NCI-H345 (cell line): ENCODE results near the gene KLHL21.
"Not testable (repeated sequence)": the region's sequence is repeated elsewhere in the genome, so short reads cannot be mapped to it uniquely, and the experiment has no call there.

Experiments used
- DNase-seq: peaks from one replicate; lab custom pipeline; 2025; lab: John Stamatoyannopoulos, UW

KLHL21 gene

GRCh38 chr1:6624710-6625583 is 22.3 kb upstream of the KLHL21 start, which contains the start of gene THAP3:
TSS of gene THAP3 (plus strand) at chr1:6624868. CDS start at chr1:6625219, 351 bp downstream.
- DNase-seq, result peak; percentile 85

GRCh38 chr1:6623269-6623965 is 20.7 kb upstream of the KLHL21 start:
- no peak for DNase-seq

- no peak for DNase-seq
Observed at GRCh38 chr1:6622396-6623152, 19.9 kb upstream of the KLHL21 start.

DNA sequence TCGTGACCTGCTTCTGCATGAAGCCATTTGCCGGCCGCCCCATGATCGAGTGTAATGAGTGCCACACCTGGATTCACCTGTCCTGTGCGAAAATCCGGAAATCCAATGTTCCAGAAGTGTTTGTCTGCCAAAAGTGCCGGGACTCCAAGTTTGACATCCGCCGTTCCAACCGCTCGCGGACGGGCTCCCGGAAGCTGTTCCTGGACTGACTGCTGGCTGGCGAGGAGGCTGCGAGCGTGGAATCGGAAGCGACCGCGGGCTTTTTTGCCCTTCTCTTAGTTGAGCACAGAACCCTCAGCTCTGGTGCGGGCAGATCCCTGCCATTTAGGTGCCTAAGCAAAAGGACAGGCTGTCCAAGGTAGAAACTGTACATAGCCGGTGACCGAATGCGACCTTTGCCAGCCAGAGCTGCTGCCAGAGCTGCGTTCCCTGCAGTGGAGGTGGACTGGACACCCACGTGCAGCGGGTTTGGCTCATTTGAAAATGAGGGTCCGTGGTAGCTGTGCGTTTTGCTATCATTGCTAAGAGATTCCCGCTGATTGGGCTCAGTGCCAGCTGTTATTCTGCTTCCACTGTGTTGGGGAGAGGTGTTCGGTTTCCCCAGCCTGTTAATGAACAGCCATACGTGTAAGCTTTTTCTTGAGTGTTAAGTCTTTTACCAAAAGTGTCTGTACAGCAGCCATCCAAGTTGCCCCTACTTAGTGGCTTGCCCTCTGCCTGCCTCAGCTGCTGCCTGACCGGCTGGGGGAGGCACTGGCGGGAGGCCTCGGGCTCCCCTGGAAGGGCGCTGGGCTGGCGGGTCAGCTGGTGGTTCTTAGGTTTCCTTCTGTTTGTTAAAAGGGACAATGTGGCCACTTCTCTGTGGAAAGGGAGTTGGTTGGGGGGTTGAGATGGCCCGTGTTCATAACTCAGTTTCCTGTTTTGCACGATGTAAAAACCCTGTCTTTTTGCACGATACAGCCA is 19.0 kb upstream of the KLHL21 start:
- DNase-seq, result no peak

- DNase-seq, result no peak
Observed at GRCh38 chr1:6619045-6619444, 16.4 kb upstream of the KLHL21 start.

- no peak for DNase-seq
Observed at GRCh38 chr1:6614929-6615785, 12.5 kb upstream of the KLHL21 start.

- peak; percentile 44 for DNase-seq
Observed at GRCh38 chr1:6614019-6614928, 11.6 kb upstream of the KLHL21 start.

- DNase-seq, result peak; percentile 99
Observed at GRCh38 chr1:6613361-6614018, 10.8 kb upstream of the KLHL21 start, which contains the start of gene PHF13. TSS of gene PHF13 (plus strand) at chr1:6613731. CDS start at chr1:6614067, 336 bp downstream.

GRCh38 chr1:6612641-6613360 is 10.1 kb upstream of the KLHL21 start:
- DNase-seq, result peak; percentile 80

DNA sequence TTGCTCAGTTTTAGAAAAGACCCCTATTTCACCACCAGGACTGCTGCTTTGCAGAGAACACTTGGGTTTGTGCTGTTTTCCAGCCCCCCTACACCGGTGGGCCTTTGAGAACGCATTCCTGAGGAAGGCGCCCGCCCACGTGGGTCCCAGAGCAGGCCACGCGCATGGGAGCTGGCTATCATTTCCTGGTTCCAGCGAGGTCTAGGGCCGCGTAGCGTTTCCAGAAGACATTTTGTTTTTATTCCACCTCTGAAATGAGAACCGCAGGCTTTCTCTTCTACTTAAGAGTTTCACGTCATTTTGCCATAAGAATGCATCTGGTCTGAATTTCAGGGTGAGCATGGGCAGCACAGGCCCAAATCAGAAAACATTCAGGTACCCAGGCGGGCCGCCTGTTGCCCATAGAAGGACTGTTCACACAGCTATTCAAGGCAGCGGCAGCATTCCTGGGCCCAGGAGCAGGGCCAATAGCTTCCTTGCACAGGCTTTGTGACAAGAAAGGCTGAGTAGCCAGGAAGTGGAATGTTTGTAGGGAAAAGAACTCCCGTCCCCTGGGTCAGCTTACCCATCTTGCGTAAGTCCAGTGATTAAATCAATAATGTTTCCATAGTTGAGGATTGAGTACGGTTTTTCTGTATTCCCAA is 1.4 kb upstream of the KLHL21 start:
- no peak for DNase-seq

GRCh38 chr1:6603238-6603914 is 707 bp upstream of the KLHL21 start:
- DNase-seq, result no peak

GRCh38 chr1:6601923-6602668 is 573 bp downstream of the KLHL21 start:
- DNase-seq, result no peak

GRCh38 chr1:6601049-6601922 is 1.4 kb downstream of the KLHL21 start:
- peak; percentile 42 for DNase-seq

DNA sequence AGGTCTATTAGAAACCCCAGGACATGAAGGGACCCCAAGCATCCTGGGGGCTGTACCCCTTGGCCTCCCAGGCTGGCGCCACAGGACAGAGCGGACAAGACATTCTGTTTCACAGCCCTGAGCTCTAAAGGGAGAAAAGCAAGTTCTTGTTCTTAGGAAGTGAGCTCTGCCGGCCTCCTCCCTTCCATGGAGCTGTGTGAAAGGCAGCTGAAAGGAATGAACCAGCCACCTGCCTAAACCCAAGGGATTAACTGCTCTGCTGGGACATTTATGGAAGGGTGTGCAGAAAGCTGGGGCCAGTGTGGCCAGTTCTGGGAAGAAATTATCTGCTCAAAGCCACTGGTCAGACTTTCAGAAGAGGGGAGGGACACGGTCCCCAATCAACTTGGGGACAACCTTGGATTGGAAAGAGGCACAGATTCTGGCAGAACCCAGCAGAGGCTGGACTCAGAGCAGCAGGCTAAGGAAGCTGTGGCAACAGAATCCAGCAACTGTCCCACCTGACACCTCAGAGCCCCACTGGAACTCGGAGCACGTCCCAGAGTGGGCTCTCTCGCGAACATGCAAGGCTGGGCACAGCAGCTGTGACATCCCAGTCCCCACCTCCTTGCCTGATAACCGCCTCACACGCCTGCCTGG is 2.1 kb downstream of the KLHL21 start:
- no peak for DNase-seq

- not testable (repeated sequence) for DNase-seq
Observed at GRCh38 chr1:6599991-6600390, 2.7 kb downstream of the KLHL21 start.
